Dendritic cell treated with granulocyte-macrophage colony-stimulating factor and Interleukin-4, amounts not matched to agents 40 ng/mL and 50 ng/mL, for 4 days (primary cell): Measurements from ENCODE around the gene FYN.

Experiments
- H3K27ac Mint-ChIP-seq: one replicate; pipeline ENCODE4 v1.8.0; 2022; ENCODE audit warnings: mild to moderate bottlenecking, mixed read lengths
- H3K27me3 Mint-ChIP-seq: one replicate; pipeline ENCODE4 v1.8.0; 2022; ENCODE audit warnings: mild to moderate bottlenecking, mixed read lengths
- H3K36me3 Mint-ChIP-seq: one replicate; pipeline ENCODE4 v1.8.0; 2022; ENCODE audit warnings: low read depth, mixed read lengths
- H3K4me1 Mint-ChIP-seq: one replicate; pipeline ENCODE4 v1.8.0; 2022; ENCODE audit warnings: low read depth, mixed read lengths
- H3K4me3 Mint-ChIP-seq: one replicate; pipeline ENCODE4 v1.8.0; 2022; ENCODE audit warnings: mild to moderate bottlenecking, moderate library complexity, mixed read lengths
- H3K9me3 Mint-ChIP-seq: one replicate; pipeline ENCODE4 v1.8.0; 2022; ENCODE audit warnings: mixed read lengths
- intact Hi-C: fragments of 100-400 bp; cut with micrococcal nuclease; formaldehyde crosslinking; loops from one replicate; pipeline ENCODE4 v1.15.0; 2022

Gene FYN

DNA sequence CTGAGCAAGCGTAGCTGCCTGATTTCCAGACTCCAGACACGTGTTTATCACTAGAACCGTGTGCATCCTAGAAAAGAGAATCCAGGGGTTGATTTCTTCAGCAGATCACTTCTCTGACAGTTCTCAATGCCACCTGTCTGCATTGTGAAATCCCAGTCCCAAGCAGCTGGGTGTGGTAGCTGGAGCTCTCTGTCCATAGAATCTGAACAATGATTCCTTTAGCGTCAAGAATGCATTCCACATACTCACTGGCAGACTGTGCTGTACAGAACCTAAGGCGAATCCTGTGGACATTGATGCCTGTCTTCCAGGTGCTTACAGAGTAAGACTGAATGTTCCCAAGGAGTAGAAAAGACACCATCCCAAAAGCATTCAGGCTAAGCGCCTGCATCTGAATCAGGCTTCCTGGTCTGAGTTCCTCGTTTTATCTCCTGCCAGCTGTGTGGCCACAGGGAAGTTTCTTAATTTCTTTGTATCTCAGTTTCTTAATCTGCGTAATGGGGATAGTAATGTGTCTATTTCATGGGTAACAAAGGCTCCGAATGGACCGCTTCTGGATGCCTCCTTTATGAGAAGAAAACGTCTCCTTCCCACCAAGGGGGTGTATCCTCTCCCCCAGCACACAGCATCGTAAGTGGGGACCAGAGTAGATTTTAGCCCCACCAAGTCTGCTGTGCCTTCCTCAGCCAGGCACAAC is 257.2 kb downstream of the FYN start:
- Mint-ChIP-seq H3K27me3 (peaks cover 4% of the 10 kb centered on the region), H3K4me3 (no peak overlapping the region)

DNA sequence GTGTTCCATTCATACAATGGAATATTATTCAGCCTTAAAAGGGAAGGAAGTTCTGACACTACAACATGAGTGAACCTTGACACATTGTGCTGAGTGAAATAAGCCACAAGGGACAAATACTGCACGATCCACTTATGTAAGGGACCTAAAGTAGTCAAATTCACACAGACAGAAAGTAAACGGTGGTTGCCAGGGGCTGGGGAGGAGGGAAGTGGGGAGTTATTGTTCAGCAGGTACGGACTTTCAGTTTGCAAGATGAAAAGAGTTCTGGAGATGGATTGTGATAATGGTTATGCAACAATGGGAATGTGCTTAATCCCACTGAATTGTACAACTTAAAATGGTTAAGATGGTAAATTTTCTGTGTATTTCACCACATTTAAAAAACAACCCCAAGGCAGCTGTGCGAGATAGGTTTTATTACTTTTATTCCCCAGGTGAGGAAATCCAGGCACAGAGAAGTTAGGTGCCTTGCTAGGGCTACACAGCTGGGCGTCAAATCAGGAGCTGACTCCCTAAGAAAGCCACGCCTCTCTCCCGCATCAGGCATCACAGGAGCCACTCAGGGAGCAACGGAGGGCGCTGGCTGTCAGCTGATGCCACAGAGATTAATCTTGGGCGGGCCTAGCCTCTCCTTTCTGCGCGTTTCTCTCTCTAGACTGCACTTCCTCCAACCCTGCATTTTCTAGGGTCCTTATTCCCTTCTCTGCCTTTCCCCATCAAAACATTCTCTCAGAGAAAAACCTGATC is 258.2 kb downstream of the FYN start:
- intact Hi-C loops = no loop called here
- peaks cover 4% of the 10 kb centered on the region for H3K27me3 Mint-ChIP-seq
- peaks cover 6% of the 10 kb centered on the region for H3K4me1 Mint-ChIP-seq
- H3K36me3 Mint-ChIP-seq = no peaks in the 10 kb centered on the region
- peaks cover 14% of the 10 kb centered on the region for H3K9me3 Mint-ChIP-seq
- no peak overlapping the region for H3K27ac Mint-ChIP-seq
- no peak overlapping the region for H3K4me3 Mint-ChIP-seq

More for the DNA sequence above, 257.2 kb downstream of the FYN start:
- Mint-ChIP-seq H3K9me3 (peaks cover 14% of the 10 kb centered on the region), H3K36me3 (no peaks in the 10 kb centered on the region), H3K4me1 (peaks cover 6% of the 10 kb centered on the region), H3K27ac (no peak overlapping the region)
- intact Hi-C loops = no loop called here

DNA sequence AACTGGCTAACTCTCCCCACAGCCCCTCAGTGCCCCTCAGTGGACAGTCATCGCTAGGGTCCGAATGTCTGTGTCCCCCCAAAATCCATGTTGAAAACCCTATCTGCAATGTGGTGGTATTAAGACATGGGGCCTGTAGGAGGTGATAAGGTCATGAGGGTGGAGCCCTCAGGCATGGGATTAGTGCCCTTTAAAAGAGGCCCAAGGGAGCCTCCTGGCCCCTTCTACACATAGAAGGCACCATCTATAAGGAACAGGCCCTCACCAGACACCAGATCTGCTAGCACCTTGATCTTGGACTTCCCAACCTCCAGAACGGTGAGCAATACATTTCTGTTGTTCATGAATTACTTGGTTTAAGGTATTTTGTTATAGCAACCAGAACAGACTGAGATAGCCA is 260.9 kb downstream of the FYN start:
- no peak overlapping the region for H3K4me3 Mint-ChIP-seq
- no peak overlapping the region for H3K27ac Mint-ChIP-seq
- peaks cover 6% of the 10 kb centered on the region for H3K4me1 Mint-ChIP-seq
- H3K27me3 Mint-ChIP-seq = peaks cover 4% of the 10 kb centered on the region
- peaks cover 14% of the 10 kb centered on the region for H3K9me3 Mint-ChIP-seq
- no peaks in the 10 kb centered on the region for H3K36me3 Mint-ChIP-seq
- intact Hi-C loops = no loop called here

DNA sequence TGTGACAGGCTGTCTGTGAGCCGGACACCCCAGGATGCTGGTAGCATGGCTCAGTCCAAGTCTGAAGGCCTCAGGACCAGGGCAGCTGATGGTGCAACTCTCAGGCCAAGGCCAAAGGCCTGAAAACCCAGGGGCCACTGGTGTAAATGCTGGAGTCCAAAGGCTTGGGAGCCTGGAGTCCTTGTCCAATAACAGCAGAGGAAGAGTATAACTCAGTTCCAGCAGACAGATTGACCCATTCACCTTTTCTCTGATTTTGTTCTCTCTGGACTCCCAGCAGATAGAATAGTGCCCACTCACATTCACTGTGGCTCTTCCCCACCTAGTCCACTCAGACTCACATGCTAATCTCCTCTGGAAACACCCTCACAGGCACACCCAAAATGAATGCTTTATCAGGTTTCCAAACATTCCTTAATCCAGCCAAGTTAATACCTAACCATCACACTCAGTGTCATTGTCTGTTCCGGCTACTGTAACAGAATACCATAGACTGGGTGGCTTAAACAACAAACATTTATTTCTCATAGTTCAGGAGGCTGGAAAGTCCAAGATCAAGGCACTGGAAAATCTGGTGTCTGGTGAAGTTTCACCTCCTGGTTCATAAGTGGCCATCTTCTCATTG is 262.6 kb downstream of the FYN start:
- Mint-ChIP-seq H3K4me3 (no peak overlapping the region), H3K9me3 (peaks cover 14% of the 10 kb centered on the region), H3K27ac (no peak overlapping the region), H3K27me3 (peaks cover 4% of the 10 kb centered on the region), H3K4me1 (peaks cover 19% of the 10 kb centered on the region), H3K36me3 (no peaks in the 10 kb centered on the region)
- intact Hi-C loops = no loop called here
